Tibial nerve (tissue), 4 donors: ENCODE measurements around the gene SPON1. TPM values are rescaled to one million over a fixed set of nuclear protein-coding genes. Genes with fewer than 3 reads are reported as not detected.

ENCODE experiments used
- DNase-seq, 2 donors: peaks; one replicate each; pipeline ENCODE4 v3.0.0-alpha.2; 2019; ENCODE audit warnings: low spot score in 2 of 2
- H3K27ac ChIP-seq, 4 donors: fragments of 200-600 bp; sonication (generic) in 3 of 4; one replicate each; pipeline ENCODE4 v1.5.1; 2017 to 2019; ENCODE audit warnings: mild to moderate bottlenecking in 1 of 4
- H3K27me3 ChIP-seq, 2 donors: fragments of 200-600 bp; sonication (generic) in 1 of 2; one replicate each; pipeline versions ENCODE4 v1.5.1 to v1.6.0; 2017 to 2019
- H3K36me3 ChIP-seq, 3 donors: fragments of 200-600 bp; sonication (generic); one replicate each; pipeline ENCODE4 v1.5.1; 2018 to 2019
- H3K4me1 ChIP-seq, 4 donors: fragments of 200-600 bp; sonication (generic) in 3 of 4; one replicate each; pipeline ENCODE4 v1.5.1; 2017 to 2019
- H3K4me3 ChIP-seq, 4 donors: fragments of 200-600 bp; sonication (generic) in 3 of 4; one replicate each; pipeline ENCODE4 v1.5.1; 2017 to 2019; ENCODE audit warnings: mild to moderate bottlenecking in 1 of 4, moderate library complexity in 1 of 4
- H3K9me3 ChIP-seq, 4 donors: fragments of 200-600 bp; sonication (generic) in 3 of 4; one replicate each; pipeline ENCODE4 v1.5.1; 2017 to 2019
- EP300 ChIP-seq, 2 donors: sonication (generic); formaldehyde crosslinking; IDR thresholded peaks; one replicate each; pipeline ENCODE4 v1.6.1; 2017; ENCODE audit warnings: antibody characterized with exemption in 2 of 2, mild to moderate bottlenecking in 1 of 2
- POLR2A ChIP-seq, 2 donors: fragments of 450-650 bp; IDR thresholded peaks; one replicate each; pipeline ENCODE4 v1.6.1; 2017; ENCODE audit warnings: antibody characterized with exemption in 2 of 2, mild to moderate bottlenecking in 2 of 2, moderate library complexity in 2 of 2
- WGBS, 2 donors: methylation state at CpG; one replicate each; pipeline ENCODE4 v1.1.5; 2018; 5-methylcytosine and 5-hydroxymethylcytosine counted together
- total RNA-seq, 4 donors: library from RNA; depleted of rRNA; stranded (reverse); fragments of >200 nt; gene quantifications; one replicate each; pipeline ENCODE4 v1.1.0, GENCODE V29; 2016
- TF ChIP-seq, protein P1 (sequence below), 5 experiments: fragments of 200-600 bp in 3 of 5; fragments of 450-650 bp in 2 of 5; sonication (generic) in 3 of 5; IDR thresholded peaks; one replicate each; pipeline ENCODE4 v1.5.1; 2016 to 2019; ENCODE audit warnings: antibody characterized with exemption in 5 of 5, mild to moderate bottlenecking in 3 of 5, moderate library complexity in 2 of 5

SPON1 gene
- total RNA-seq, 4 donors from 2014 or later = 13.5 to 33.9 (median 30.2) TPM

DNA sequence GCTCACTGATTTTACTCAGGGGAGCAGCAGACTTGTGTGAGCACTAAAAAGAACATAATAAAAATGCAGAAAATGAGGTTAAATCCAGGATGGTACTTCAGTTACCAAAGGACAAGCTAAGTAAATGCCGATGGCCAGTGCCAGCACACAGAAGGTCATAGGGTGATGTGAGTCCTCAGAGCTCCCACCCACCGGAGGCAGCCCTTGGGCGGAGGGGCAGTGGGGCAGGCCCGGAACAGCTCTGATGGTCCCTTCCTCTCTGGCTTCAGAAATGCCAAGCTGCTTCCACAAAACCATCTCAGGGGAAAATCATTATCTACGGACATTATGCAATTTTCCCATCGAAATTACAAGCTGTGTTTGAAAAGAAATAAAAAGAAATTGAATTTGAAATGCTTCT lies 271.9 kb downstream of the SPON1 start:
- Histone ChIP-seq H3K4me3 (no peak overlapping the region), H3K9me3 (no peaks in the 10 kb centered on the region), H3K4me1 (no peaks in the 10 kb centered on the region), H3K27ac (no peak overlapping the region), H3K27me3 (no peaks in the 10 kb centered on the region), H3K36me3 (no peaks in the 10 kb centered on the region)
- WGBS, 2 donors = 54 to 75% methylated on average over 5 to 6 of the region's 6 CpGs
- TF ChIP-seq EP300 (IDR thresholded peaks at IDR 0.05) (no peak), POLR2A (IDR thresholded peaks at IDR 0.05) (no peak)
- TF ChIP-seq, protein P1, sequence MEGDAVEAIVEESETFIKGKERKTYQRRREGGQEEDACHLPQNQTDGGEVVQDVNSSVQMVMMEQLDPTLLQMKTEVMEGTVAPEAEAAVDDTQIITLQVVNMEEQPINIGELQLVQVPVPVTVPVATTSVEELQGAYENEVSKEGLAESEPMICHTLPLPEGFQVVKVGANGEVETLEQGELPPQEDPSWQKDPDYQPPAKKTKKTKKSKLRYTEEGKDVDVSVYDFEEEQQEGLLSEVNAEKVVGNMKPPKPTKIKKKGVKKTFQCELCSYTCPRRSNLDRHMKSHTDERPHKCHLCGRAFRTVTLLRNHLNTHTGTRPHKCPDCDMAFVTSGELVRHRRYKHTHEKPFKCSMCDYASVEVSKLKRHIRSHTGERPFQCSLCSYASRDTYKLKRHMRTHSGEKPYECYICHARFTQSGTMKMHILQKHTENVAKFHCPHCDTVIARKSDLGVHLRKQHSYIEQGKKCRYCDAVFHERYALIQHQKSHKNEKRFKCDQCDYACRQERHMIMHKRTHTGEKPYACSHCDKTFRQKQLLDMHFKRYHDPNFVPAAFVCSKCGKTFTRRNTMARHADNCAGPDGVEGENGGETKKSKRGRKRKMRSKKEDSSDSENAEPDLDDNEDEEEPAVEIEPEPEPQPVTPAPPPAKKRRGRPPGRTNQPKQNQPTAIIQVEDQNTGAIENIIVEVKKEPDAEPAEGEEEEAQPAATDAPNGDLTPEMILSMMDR (IDR thresholded peaks at IDR 0.05) = no peak
- no peak for DNase-seq

DNA sequence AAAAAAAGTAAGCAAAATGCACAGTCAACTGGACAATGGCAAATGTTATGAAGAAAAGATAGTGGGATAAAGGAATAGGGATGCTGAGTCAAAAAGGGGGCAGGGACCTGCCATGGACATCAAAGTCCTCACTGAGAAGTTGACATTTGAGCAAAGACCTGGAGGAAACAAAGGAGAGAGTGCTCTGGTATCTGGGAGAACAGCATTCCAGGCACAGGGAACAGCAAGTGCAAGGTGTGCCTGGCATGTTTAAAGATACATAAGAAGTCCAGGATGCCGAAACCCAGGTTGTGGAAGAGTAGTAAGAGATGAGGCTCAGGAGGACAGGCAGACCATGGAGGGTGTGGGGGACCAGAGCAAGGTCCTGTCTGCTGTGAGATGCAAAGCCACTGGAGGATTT lies 273.2 kb downstream of the SPON1 start:
- H3K27ac ChIP-seq = no peak overlapping the region
- no peaks in the 10 kb centered on the region for H3K9me3 ChIP-seq
- DNase-seq = no peak
- H3K4me3 ChIP-seq = no peak overlapping the region
- no peaks in the 10 kb centered on the region for H3K27me3 ChIP-seq
- no peaks in the 10 kb centered on the region for H3K36me3 ChIP-seq
- TF ChIP-seq, protein P1 (IDR thresholded peaks at IDR 0.05) = no peak
- TF ChIP-seq POLR2A (IDR thresholded peaks at IDR 0.05) = no peak
- no peak for TF ChIP-seq EP300 (IDR thresholded peaks at IDR 0.05)
- no peaks in the 10 kb centered on the region for H3K4me1 ChIP-seq
- 84 to 93% methylated on average over 1 of the region's 1 CpG for WGBS, 2 donors

DNA sequence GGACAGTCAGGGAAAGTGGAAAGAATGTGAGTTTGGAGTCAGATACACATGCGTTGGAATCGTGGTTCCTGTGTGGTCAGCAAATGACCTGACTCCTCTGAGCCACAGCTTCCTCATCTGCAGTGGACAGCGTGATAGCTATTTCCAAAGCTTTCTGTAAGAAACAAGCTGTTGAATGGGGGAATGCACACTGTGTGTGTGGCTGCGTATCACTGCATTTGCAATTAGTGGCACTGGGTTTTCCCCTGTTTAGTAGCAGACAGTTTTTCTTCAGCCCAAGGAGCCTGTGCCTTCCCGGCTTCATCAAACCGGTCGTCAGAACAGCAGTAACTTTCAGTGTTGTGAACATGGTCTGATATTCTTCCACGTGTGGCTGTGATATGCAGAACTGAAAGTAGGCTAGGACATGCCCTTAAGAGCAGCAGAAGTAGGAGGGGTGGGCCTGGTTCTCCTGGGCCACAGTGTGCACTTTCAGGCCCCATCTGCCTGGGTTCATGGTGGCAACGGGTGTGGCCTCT lies 275.0 kb downstream of the SPON1 start:
- Histone ChIP-seq H3K9me3 (no peaks in the 10 kb centered on the region), H3K27ac (no peak overlapping the region), H3K27me3 (no peaks in the 10 kb centered on the region), H3K4me1 (peaks cover 0 to 12% (median 10%) of the 10 kb centered on the region in 4 donors), H3K4me3 (no peak overlapping the region), H3K36me3 (no peaks in the 10 kb centered on the region)
- no peak for DNase-seq
- WGBS, 2 donors = 67 to 74% methylated on average over 9 of the region's 9 CpGs
- no peak for TF ChIP-seq EP300 (IDR thresholded peaks at IDR 0.05)
- no peak for TF ChIP-seq POLR2A (IDR thresholded peaks at IDR 0.05)
- TF ChIP-seq, protein P1 (IDR thresholded peaks at IDR 0.05) = no peak

DNA sequence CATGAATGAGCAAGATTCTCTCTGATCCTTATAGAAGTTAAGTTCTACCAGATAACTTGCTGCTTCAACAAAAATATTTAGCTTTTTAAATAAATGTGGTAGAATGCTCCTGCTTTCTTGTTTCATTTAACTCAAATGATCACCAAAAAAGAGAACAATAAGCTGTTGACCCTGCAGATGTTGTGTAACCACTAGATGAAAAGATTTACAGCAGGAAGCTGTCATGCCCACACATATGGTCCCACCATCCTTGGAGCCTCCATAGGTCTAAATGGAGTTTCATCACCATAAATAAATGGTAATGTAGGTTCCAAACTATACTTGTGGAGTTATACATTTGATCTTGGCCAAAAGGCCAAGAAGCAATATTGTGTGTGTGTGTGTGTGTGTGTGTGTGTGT lies 277.7 kb downstream of the SPON1 start:
- Histone ChIP-seq H3K36me3 (no peaks in the 10 kb centered on the region), H3K4me1 (peaks cover 0 to 15% (median 11%) of the 10 kb centered on the region in 4 donors), H3K27ac (no peak overlapping the region), H3K4me3 (no peak overlapping the region), H3K27me3 (no peaks in the 10 kb centered on the region), H3K9me3 (no peaks in the 10 kb centered on the region)
- TF ChIP-seq, protein P1 (IDR thresholded peaks at IDR 0.05) = no peak
- TF ChIP-seq EP300 (IDR thresholded peaks at IDR 0.05) = no peak
- TF ChIP-seq POLR2A (IDR thresholded peaks at IDR 0.05) = no peak
- no peak for DNase-seq

DNA sequence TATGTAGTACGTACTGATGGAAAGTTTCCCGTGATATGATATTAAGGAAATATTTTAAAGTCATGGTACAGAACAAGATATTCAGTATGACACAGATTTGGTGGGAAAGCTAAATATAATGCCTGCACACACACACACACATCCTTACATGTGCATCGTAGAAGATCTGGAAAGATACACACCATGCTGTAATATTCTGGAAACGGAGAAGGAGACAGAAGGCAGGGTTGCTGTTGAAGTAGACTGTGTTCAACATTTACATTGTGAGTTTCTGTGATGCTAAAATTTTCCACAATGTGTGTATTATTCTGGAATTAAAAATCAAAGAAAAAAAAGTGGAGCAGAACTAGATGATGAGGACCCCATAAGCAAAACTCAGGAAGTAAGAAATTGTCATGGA lies 278.4 kb downstream of the SPON1 start:
- H3K9me3 ChIP-seq = no peaks in the 10 kb centered on the region
- no peak for DNase-seq
- TF ChIP-seq EP300 (IDR thresholded peaks at IDR 0.05) (no peak), POLR2A (IDR thresholded peaks at IDR 0.05) (no peak)
- TF ChIP-seq, protein P1 (IDR thresholded peaks at IDR 0.05) = no peak
- peaks cover 0 to 15% (median 11%) of the 10 kb centered on the region in 4 donors for H3K4me1 ChIP-seq
- H3K27me3 ChIP-seq = no peaks in the 10 kb centered on the region
- H3K36me3 ChIP-seq = no peaks in the 10 kb centered on the region
- no peak overlapping the region for H3K27ac ChIP-seq
- H3K4me3 ChIP-seq = no peak overlapping the region
- 89 to 94% methylated on average over 4 of the region's 4 CpGs for WGBS, 2 donors
